HCT116 (cell line): ENCODE results near the gene MAL. TPM values are rescaled to one million over a fixed set of nuclear protein-coding genes. Genes with fewer than 3 reads are reported as not detected.

Source experiments
- ATAC-seq: fragments of 200-7000 bp; cut with Tn5 transposase; 2 replicates; pipeline ENCODE4 v1.9.1; 2020; ENCODE audit warnings: mild to moderate bottlenecking, moderate library complexity
- BruUV-seq: library from RNA; stranded (reverse); fragments of 400-500 nt; replicated peaks from 2 replicates; lab custom pipeline; 2021; lab: Mats Ljungman, UMichigan
- CTCF ChIA-PET: fragments of 300-600 bp; sonication (Branson Sonifier 250); formaldehyde crosslinking; loops from one replicate; lab custom pipeline; 2021; ENCODE audit warnings: antibody characterized with exemption; lab: Charles Lee
- POLR2A ChIA-PET: fragments of 300-600, 350-600 bp; sonication (Branson Sonifier 250); formaldehyde crosslinking; loops from one replicate; lab custom pipeline; 2021; ENCODE audit warnings: antibody characterized with exemption; lab: Charles Lee
- RAD21 ChIA-PET, 2 experiments: fragments of 300-600 bp; sonication (Branson Sonifier 250); formaldehyde crosslinking; loops; one replicate each; lab custom pipeline; 2023; ENCODE audit warnings: low total read pairs in 2 of 2; ENCODE audit not compliant: uncharacterized antibody in 2 of 2, unreplicated experiment in 2 of 2, low non-redundant PET in 1 of 2; lab: Charles Lee
- DNase-seq: peaks from one replicate; pipeline ENCODE4 v3.0.0-alpha.2; 2010; ENCODE audit warnings: low read depth, low spot score
- H2AFZ ChIP-seq: fragments of 200-600 bp; shearing (Covaris generic), sonication (generic); 2 replicates; pipeline ENCODE4 v1.6.1; 2017; ENCODE audit warnings: low read depth, mixed run types, mixed read lengths, antibody characterized with exemption, low read length; ENCODE audit not compliant: poor library complexity, severe bottlenecking
- H3K27ac ChIP-seq: 2 replicates; pipeline ENCODE4 v1.5.1; 2012; ENCODE audit warnings: low read depth, low read length
- H3K27me3 ChIP-seq: fragments of 200-600 bp; sonication (generic); 2 replicates; pipeline ENCODE4 v1.6.1; 2016; ENCODE audit warnings: mixed run types, low read length, mixed read lengths; ENCODE audit not compliant: insufficient read depth
- H3K36me3 ChIP-seq, 2 experiments: fragments of 200-500 bp in 1 of 2; fragments of 200-600 bp in 1 of 2; sonication (Bioruptor generic) in 1 of 2; sonication (generic) in 1 of 2; 2 replicates each; pipeline versions ENCODE4 v1.5.1 to v1.6.1; 2014 to 2016; ENCODE audit warnings: low read length in 2 of 2, inconsistent platforms in 1 of 2, mixed read lengths in 1 of 2, mixed run types in 1 of 2; ENCODE audit not compliant: insufficient read depth in 2 of 2, control insufficient read depth in 1 of 2
- H3K4me1 ChIP-seq, 2 experiments: fragments of 200-600 bp in 1 of 2; sonication (generic) in 1 of 2; 2 replicates each; pipeline versions ENCODE4 v1.5.1 to v1.6.1; 2012 to 2017; ENCODE audit warnings: low read length in 2 of 2, inconsistent platforms in 1 of 2, mild to moderate bottlenecking in 1 of 2, mixed read lengths in 1 of 2, mixed run types in 1 of 2, moderate library complexity in 1 of 2; ENCODE audit not compliant: insufficient read depth in 2 of 2, control insufficient read depth in 1 of 2
- H3K4me2 ChIP-seq: fragments of 200-600 bp; sonication (generic); 2 replicates; pipeline ENCODE4 v1.6.1; 2017; ENCODE audit warnings: mixed run types, low read length, mixed read lengths
- H3K4me3 ChIP-seq, 2 experiments: fragments of 200-600 bp in 1 of 2; sonication (generic) in 1 of 2; replicated peaks in 1 of 2; 2 replicates each; pipeline ENCODE4 v1.5.1; 2011 to 2016; ENCODE audit warnings: low read length in 2 of 2, control low read depth in 1 of 2, low read depth in 1 of 2, mild to moderate bottlenecking in 1 of 2, mixed read lengths in 1 of 2, mixed run types in 1 of 2
- H3K79me2 ChIP-seq: fragments of 200-600 bp; sonication (generic); 2 replicates; pipeline ENCODE4 v1.6.1; 2017; ENCODE audit warnings: mild to moderate bottlenecking, mixed run types, low read length, moderate library complexity, mixed read lengths; ENCODE audit not compliant: insufficient read depth
- H3K9ac ChIP-seq: fragments of 200-600 bp; sonication (generic); 2 replicates; pipeline ENCODE4 v1.6.1; 2016; ENCODE audit warnings: low read length, mixed read lengths
- H3K9me2 ChIP-seq: fragments of 200-600 bp; sonication (generic), shearing (Covaris generic); 2 replicates; pipeline ENCODE4 v1.6.1; 2017; ENCODE audit warnings: mixed run types, mild to moderate bottlenecking, moderate library complexity; ENCODE audit not compliant: insufficient read depth
- H3K9me3 ChIP-seq, 2 experiments: fragments of 200-500 bp in 1 of 2; fragments of 200-600 bp in 1 of 2; sonication (Bioruptor generic) in 1 of 2; sonication (generic) in 1 of 2; 2 replicates each; pipeline ENCODE4 v1.6.1; 2014 to 2017; ENCODE audit warnings: low read length in 2 of 2, mixed read lengths in 2 of 2, inconsistent platforms in 1 of 2, low read depth in 1 of 2, mild to moderate bottlenecking in 1 of 2, mixed run types in 1 of 2, moderate library complexity in 1 of 2; ENCODE audit not compliant: control insufficient read depth in 1 of 2, insufficient read depth in 1 of 2
- H4K20me1 ChIP-seq: fragments of 200-600 bp; sonication (generic), shearing (Covaris generic); 2 replicates; pipeline ENCODE4 v1.6.1; 2017; ENCODE audit warnings: mixed run types, mild to moderate bottlenecking, moderate library complexity; ENCODE audit not compliant: insufficient read depth
- ATF3 ChIP-seq: IDR thresholded peaks from 2 replicates; pipeline ENCODE4 v1.6.1; 2012
- CBX3 ChIP-seq: IDR thresholded peaks from 2 replicates; pipeline ENCODE4 v1.6.1; 2012; ENCODE audit warnings: low read depth
- EGR1 ChIP-seq: IDR thresholded peaks from 2 replicates; pipeline ENCODE4 v1.6.1; 2012; ENCODE audit warnings: low read depth
- ELF1 ChIP-seq: IDR thresholded peaks from 2 replicates; pipeline ENCODE4 v1.6.1; 2012; ENCODE audit warnings: low read depth, borderline replicate concordance
- EZH2 ChIP-seq: fragments of 200-600 bp; sonication (generic); IDR thresholded peaks from 2 replicates; pipeline ENCODE4 v1.6.1; 2017; ENCODE audit warnings: antibody characterized with exemption, mixed run types
- EZH2phosphoT487 ChIP-seq: fragments of 200-600 bp; IDR thresholded peaks from 2 replicates; pipeline ENCODE4 v1.6.1; 2018; ENCODE audit warnings: antibody characterized with exemption, borderline replicate concordance
- FOSL1 ChIP-seq: IDR thresholded peaks from 2 replicates; pipeline ENCODE4 v1.6.1; 2012; ENCODE audit warnings: low read depth
- JUND ChIP-seq: IDR thresholded peaks from 2 replicates; pipeline ENCODE4 v1.6.1; 2012
- MAX ChIP-seq: IDR thresholded peaks from 2 replicates; pipeline ENCODE4 v1.6.1; 2012
- POLR2AphosphoS5 ChIP-seq: IDR thresholded peaks from 2 replicates; pipeline ENCODE4 v1.6.1; 2011; ENCODE audit warnings: mild to moderate bottlenecking, low read depth, low read length, moderate library complexity
- SIN3A ChIP-seq: IDR thresholded peaks from 2 replicates; pipeline ENCODE4 v1.6.1; 2012; ENCODE audit warnings: low read depth
- SP1 ChIP-seq: IDR thresholded peaks from 2 replicates; pipeline ENCODE4 v1.6.1; 2012; ENCODE audit warnings: low read depth
- SRF ChIP-seq: IDR thresholded peaks from 2 replicates; pipeline ENCODE4 v1.6.1; 2012; ENCODE audit warnings: low read depth
- TCF7L2 ChIP-seq: IDR thresholded peaks from 2 replicates; pipeline ENCODE4 v1.7.0; 2011; ENCODE audit warnings: borderline replicate concordance, inconsistent platforms; ENCODE audit not compliant: insufficient read depth, insufficient read length; ENCODE audit errors: extremely low read depth
- YY1 ChIP-seq: IDR thresholded peaks from 2 replicates; pipeline ENCODE4 v1.6.1; 2011; ENCODE audit warnings: low read length, low read depth, moderate library complexity, mild to moderate bottlenecking; ENCODE audit not compliant: insufficient replicate concordance; ENCODE audit errors: extremely low read depth
- ZNF274 ChIP-seq: fragments of 200-500 bp; sonication (Bioruptor generic); IDR thresholded peaks from 2 replicates; pipeline ENCODE4 v1.6.1; 2014; ENCODE audit warnings: mild to moderate bottlenecking, low read depth, low read length, inconsistent platforms
- intact Hi-C: fragments of 100-400 bp; cut with micrococcal nuclease; formaldehyde crosslinking; loops from 2 replicates; pipeline ENCODE4 v1.10.0; 2022
- total RNA-seq: library from RNA; stranded (reverse); gene quantifications from one replicate; pipeline ENCODE4 v1.2.1, GENCODE V29; 2021; ENCODE audit not compliant: unreplicated experiment
- TF ChIP-seq, protein P1 (sequence below): IDR thresholded peaks from 2 replicates; pipeline ENCODE4 v1.6.1; 2012; ENCODE audit warnings: low read depth
- TF ChIP-seq, protein P2 (sequence below): IDR thresholded peaks from 2 replicates; pipeline ENCODE4 v1.6.1; 2011; ENCODE audit warnings: mild to moderate bottlenecking, low read length, moderate library complexity; ENCODE audit not compliant: insufficient replicate concordance; ENCODE audit errors: extremely low read depth

Gene MAL
- total RNA-seq, 1 experiment from 2014 or later = not detected

GRCh38 chr2:95002498-95002897, 23.0 kb upstream of the MAL start:
- H3K4me3 ChIP-seq = no peak overlapping the region
- H3K9me2 ChIP-seq = no peaks in the 10 kb centered on the region
- H3K27ac ChIP-seq = no peak overlapping the region
- intact Hi-C loops = no loop called here
- H3K36me3 ChIP-seq = no peaks in the 10 kb centered on the region
- BruUV-seq = no TSS peak
- RAD21 ChIA-PET = no interaction called here
- H2AFZ ChIP-seq = no peak overlapping the region
- H3K79me2 ChIP-seq = no peaks in the 10 kb centered on the region
- TF ChIP-seq ATF3 (no peak), YY1 (no peak), SP1 (no peak), ZNF274 (no peak), EZH2phosphoT487 (no peak), EGR1 (no peak), JUND (no peak), TCF7L2 (no peak), MAX (no peak), FOSL1 (no peak), EZH2 (no peak), ELF1 (no peak), SIN3A (no peak), SRF (no peak), POLR2AphosphoS5 (no peak), CBX3 (no peak)
- TF ChIP-seq, protein P1, sequence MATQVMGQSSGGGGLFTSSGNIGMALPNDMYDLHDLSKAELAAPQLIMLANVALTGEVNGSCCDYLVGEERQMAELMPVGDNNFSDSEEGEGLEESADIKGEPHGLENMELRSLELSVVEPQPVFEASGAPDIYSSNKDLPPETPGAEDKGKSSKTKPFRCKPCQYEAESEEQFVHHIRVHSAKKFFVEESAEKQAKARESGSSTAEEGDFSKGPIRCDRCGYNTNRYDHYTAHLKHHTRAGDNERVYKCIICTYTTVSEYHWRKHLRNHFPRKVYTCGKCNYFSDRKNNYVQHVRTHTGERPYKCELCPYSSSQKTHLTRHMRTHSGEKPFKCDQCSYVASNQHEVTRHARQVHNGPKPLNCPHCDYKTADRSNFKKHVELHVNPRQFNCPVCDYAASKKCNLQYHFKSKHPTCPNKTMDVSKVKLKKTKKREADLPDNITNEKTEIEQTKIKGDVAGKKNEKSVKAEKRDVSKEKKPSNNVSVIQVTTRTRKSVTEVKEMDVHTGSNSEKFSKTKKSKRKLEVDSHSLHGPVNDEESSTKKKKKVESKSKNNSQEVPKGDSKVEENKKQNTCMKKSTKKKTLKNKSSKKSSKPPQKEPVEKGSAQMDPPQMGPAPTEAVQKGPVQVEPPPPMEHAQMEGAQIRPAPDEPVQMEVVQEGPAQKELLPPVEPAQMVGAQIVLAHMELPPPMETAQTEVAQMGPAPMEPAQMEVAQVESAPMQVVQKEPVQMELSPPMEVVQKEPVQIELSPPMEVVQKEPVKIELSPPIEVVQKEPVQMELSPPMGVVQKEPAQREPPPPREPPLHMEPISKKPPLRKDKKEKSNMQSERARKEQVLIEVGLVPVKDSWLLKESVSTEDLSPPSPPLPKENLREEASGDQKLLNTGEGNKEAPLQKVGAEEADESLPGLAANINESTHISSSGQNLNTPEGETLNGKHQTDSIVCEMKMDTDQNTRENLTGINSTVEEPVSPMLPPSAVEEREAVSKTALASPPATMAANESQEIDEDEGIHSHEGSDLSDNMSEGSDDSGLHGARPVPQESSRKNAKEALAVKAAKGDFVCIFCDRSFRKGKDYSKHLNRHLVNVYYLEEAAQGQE = no peak
- TF ChIP-seq, protein P2, sequence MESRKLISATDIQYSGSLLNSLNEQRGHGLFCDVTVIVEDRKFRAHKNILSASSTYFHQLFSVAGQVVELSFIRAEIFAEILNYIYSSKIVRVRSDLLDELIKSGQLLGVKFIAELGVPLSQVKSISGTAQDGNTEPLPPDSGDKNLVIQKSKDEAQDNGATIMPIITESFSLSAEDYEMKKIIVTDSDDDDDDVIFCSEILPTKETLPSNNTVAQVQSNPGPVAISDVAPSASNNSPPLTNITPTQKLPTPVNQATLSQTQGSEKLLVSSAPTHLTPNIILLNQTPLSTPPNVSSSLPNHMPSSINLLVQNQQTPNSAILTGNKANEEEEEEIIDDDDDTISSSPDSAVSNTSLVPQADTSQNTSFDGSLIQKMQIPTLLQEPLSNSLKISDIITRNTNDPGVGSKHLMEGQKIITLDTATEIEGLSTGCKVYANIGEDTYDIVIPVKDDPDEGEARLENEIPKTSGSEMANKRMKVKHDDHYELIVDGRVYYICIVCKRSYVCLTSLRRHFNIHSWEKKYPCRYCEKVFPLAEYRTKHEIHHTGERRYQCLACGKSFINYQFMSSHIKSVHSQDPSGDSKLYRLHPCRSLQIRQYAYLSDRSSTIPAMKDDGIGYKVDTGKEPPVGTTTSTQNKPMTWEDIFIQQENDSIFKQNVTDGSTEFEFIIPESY = no peak
- H3K4me1 ChIP-seq = no peaks in the 10 kb centered on the region
- ATAC-seq (no peak), DNase-seq (no peak)
- H3K9me3 ChIP-seq = no peaks in the 10 kb centered on the region
- no peak overlapping the region for H3K9ac ChIP-seq
- CTCF ChIA-PET = interaction anchor here (1.9 kb wide), 1 partner anchor 16 kb away, joined by 6 read pairs; no protein-coding TSS in a partner anchor
- POLR2A ChIA-PET = no interaction called here
- H3K27me3 ChIP-seq = no peaks in the 10 kb centered on the region
- H4K20me1 ChIP-seq = no peaks in the 10 kb centered on the region
- no peak overlapping the region for H3K4me2 ChIP-seq
